ENCODE results near the gene GDI1.
A peak's percentile ranks its signal among the peaks of the same experiment; 100 is the strongest.

The GDI1 gene

DNA sequence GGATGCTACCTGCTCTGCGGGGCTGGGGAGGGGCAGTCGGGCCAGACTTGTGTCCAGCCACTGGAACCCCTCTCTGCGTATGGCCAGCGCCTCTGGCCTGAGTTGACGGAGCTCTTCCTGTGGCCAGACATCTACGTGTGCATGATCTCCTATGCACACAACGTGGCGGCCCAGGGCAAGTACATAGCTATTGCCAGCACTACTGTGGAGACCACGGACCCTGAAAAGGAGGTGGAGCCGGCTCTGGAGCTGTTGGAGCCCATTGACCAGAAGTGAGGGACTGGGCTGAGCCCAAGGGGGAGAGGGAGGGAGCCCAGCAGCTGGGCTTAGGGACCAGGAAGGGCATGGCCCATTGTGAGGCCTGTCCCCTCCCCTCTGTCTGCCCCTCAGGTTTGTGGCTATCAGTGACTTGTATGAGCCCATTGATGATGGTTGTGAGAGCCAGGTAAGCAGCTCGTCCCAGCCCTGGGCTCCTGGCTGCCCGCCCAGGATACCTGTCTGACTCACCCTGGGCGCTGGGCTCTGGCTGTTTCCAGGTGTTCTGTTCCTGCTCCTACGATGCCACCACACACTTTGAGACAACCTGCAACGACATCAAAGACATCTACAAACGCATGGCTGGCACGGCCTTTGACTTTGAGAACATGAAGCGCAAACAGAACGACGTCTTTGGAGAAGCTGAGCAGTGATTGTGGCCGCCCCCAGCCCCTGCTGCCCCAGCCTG lies 5.2 kb downstream of the GDI1 start (continued):
- TF ChIP-seq ZNF8 (CRISPR knock-in tag; IDR thresholded peaks at IDR 0.05) (no peak), ESRRG (CRISPR knock-in tag; IDR thresholded peaks at IDR 0.05) (no peak), ZNF565 (CRISPR knock-in tag; conservative IDR thresholded peaks at IDR 0.05; ENCODE audit: low read depth) (no peak)
- TF ChIP-seq, protein P1, sequence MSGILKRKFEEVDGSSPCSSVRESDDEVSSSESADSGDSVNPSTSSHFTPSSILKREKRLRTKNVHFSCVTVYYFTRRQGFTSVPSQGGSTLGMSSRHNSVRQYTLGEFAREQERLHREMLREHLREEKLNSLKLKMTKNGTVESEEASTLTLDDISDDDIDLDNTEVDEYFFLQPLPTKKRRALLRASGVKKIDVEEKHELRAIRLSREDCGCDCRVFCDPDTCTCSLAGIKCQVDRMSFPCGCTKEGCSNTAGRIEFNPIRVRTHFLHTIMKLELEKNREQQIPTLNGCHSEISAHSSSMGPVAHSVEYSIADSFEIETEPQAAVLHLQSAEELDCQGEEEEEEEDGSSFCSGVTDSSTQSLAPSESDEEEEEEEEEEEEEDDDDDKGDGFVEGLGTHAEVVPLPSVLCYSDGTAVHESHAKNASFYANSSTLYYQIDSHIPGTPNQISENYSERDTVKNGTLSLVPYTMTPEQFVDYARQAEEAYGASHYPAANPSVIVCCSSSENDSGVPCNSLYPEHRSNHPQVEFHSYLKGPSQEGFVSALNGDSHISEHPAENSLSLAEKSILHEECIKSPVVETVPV (CRISPR knock-in tag; IDR thresholded peaks at IDR 0.05) = no peak

DNA sequence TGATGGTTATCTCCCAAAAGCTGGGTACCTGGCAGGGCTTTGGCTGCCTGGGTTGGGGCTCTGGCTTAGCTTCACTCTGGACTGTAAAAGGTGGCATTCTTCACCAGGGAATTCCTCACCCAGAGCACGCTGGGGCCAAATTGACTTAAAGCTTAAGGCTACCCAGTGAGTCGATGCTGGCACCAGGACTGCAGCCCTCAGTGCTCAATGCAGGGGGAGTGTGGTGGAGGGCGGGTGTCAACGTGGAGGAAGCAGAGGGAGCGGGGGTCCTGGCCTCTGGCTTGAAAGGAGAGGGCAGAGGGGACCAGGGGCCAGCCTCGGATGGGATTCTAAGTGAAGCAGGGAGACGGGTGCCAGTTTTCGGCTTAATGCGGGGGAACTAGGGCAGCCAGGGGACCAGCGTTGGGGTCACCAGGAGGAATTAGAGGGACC lies 6.5 kb downstream of the GDI1 start:
- TF ChIP-seq TOX (CRISPR knock-in tag; IDR thresholded peaks at IDR 0.05; ENCODE audit: borderline replicate concordance) (no peak), OSR1 (CRISPR knock-in tag; IDR thresholded peaks at IDR 0.05) (no peak), TCF4 (CRISPR knock-in tag; IDR thresholded peaks at IDR 0.05; ENCODE audit: borderline replicate concordance) (no peak), ZNF70 (CRISPR knock-in tag; IDR thresholded peaks at IDR 0.05) (no peak), ZFP3 (CRISPR knock-in tag; IDR thresholded peaks at IDR 0.05) (no peak), ZFP30 (CRISPR knock-in tag; IDR thresholded peaks at IDR 0.05) (no peak), GLIS3 (CRISPR knock-in tag; IDR thresholded peaks at IDR 0.05) (no peak), ARNTL (CRISPR knock-in tag; IDR thresholded peaks at IDR 0.05; ENCODE audit: borderline replicate concordance, low read depth) (no peak), PPARA (CRISPR knock-in tag; IDR thresholded peaks at IDR 0.05; ENCODE audit: borderline replicate concordance) (no peak), ZNF565 (CRISPR knock-in tag; conservative IDR thresholded peaks at IDR 0.05; ENCODE audit: low read depth) (no peak), ZC3H10 (CRISPR knock-in tag; IDR thresholded peaks at IDR 0.05) (no peak), CSDC2 (CRISPR knock-in tag; IDR thresholded peaks at IDR 0.05) (no peak), BACH2 (CRISPR knock-in tag; IDR thresholded peaks at IDR 0.05; ENCODE audit: borderline replicate concordance) (no peak), ZNF8 (CRISPR knock-in tag; IDR thresholded peaks at IDR 0.05) (no peak), SNAI2 (CRISPR knock-in tag; IDR thresholded peaks at IDR 0.05) (no peak)
- TF ChIP-seq, protein P1 (CRISPR knock-in tag; IDR thresholded peaks at IDR 0.05) = no peak
- TF ChIP-seq, protein P2, sequence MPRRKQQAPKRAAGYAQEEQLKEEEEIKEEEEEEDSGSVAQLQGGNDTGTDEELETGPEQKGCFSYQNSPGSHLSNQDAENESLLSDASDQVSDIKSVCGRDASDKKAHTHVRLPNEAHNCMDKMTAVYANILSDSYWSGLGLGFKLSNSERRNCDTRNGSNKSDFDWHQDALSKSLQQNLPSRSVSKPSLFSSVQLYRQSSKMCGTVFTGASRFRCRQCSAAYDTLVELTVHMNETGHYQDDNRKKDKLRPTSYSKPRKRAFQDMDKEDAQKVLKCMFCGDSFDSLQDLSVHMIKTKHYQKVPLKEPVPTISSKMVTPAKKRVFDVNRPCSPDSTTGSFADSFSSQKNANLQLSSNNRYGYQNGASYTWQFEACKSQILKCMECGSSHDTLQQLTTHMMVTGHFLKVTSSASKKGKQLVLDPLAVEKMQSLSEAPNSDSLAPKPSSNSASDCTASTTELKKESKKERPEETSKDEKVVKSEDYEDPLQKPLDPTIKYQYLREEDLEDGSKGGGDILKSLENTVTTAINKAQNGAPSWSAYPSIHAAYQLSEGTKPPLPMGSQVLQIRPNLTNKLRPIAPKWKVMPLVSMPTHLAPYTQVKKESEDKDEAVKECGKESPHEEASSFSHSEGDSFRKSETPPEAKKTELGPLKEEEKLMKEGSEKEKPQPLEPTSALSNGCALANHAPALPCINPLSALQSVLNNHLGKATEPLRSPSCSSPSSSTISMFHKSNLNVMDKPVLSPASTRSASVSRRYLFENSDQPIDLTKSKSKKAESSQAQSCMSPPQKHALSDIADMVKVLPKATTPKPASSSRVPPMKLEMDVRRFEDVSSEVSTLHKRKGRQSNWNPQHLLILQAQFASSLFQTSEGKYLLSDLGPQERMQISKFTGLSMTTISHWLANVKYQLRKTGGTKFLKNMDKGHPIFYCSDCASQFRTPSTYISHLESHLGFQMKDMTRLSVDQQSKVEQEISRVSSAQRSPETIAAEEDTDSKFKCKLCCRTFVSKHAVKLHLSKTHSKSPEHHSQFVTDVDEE (CRISPR knock-in tag; IDR thresholded peaks at IDR 0.05) = no peak
- TF ChIP-seq, protein P3, sequence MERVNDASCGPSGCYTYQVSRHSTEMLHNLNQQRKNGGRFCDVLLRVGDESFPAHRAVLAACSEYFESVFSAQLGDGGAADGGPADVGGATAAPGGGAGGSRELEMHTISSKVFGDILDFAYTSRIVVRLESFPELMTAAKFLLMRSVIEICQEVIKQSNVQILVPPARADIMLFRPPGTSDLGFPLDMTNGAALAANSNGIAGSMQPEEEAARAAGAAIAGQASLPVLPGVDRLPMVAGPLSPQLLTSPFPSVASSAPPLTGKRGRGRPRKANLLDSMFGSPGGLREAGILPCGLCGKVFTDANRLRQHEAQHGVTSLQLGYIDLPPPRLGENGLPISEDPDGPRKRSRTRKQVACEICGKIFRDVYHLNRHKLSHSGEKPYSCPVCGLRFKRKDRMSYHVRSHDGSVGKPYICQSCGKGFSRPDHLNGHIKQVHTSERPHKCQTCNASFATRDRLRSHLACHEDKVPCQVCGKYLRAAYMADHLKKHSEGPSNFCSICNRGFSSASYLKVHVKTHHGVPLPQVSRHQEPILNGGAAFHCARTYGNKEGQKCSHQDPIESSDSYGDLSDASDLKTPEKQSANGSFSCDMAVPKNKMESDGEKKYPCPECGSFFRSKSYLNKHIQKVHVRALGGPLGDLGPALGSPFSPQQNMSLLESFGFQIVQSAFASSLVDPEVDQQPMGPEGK (CRISPR knock-in tag; IDR thresholded peaks at IDR 0.05; ENCODE audit: borderline replicate concordance) = no peak
- TF ChIP-seq, protein P4, sequence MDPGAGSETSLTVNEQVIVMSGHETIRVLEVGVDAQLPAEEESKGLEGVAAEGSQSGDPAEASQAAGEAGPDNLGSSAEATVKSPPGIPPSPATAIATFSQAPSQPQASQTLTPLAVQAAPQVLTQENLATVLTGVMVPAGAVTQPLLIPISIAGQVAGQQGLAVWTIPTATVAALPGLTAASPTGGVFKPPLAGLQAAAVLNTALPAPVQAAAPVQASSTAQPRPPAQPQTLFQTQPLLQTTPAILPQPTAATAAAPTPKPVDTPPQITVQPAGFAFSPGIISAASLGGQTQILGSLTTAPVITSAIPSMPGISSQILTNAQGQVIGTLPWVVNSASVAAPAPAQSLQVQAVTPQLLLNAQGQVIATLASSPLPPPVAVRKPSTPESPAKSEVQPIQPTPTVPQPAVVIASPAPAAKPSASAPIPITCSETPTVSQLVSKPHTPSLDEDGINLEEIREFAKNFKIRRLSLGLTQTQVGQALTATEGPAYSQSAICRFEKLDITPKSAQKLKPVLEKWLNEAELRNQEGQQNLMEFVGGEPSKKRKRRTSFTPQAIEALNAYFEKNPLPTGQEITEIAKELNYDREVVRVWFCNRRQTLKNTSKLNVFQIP (CRISPR knock-in tag; IDR thresholded peaks at IDR 0.05; ENCODE audit: borderline replicate concordance, low read depth) = no peak
- TF ChIP-seq, protein P5, sequence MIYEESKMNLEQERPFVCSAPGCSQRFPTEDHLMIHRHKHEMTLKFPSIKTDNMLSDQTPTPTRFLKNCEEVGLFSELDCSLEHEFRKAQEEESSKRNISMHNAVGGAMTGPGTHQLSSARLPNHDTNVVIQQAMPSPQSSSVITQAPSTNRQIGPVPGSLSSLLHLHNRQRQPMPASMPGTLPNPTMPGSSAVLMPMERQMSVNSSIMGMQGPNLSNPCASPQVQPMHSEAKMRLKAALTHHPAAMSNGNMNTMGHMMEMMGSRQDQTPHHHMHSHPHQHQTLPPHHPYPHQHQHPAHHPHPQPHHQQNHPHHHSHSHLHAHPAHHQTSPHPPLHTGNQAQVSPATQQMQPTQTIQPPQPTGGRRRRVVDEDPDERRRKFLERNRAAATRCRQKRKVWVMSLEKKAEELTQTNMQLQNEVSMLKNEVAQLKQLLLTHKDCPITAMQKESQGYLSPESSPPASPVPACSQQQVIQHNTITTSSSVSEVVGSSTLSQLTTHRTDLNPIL (CRISPR knock-in tag; IDR thresholded peaks at IDR 0.05; ENCODE audit: low read depth) = no peak
- peak; percentile 51 for ATAC-seq

Measured in SK-N-SH treated with all-trans-retinoic acid at 6 μM for 48 hours (cell line).